Neural crest cell (in vitro differentiated cells): ENCODE results near the gene SAYSD1. TPM values are rescaled to one million over a fixed set of nuclear protein-coding genes. Genes with fewer than 3 reads are reported as not detected.

Experiments used
- DNase-seq: peaks from one replicate; pipeline ENCODE4 v3.0.0; 2021; ENCODE audit warnings: low read depth, mixed read lengths, low spot score
- H3K27ac Mint-ChIP-seq: one replicate; pipeline ENCODE4 v1.8.0; 2021; ENCODE audit warnings: mild to moderate bottlenecking, mixed read lengths; ENCODE audit not compliant: unreplicated experiment
- H3K27me3 Mint-ChIP-seq: 2 replicates; pipeline ENCODE4 v1.8.0; 2021; ENCODE audit warnings: low read depth, mild to moderate bottlenecking, mixed read lengths
- H3K36me3 Mint-ChIP-seq: 2 replicates; pipeline ENCODE4 v1.8.0; 2021; ENCODE audit warnings: low read depth, mild to moderate bottlenecking, mixed read lengths
- H3K4me1 Mint-ChIP-seq: 2 replicates; pipeline ENCODE4 v1.8.0; 2021; ENCODE audit warnings: mixed read lengths
- H3K4me3 Mint-ChIP-seq: one replicate; pipeline ENCODE4 v1.8.0; 2021; ENCODE audit warnings: mild to moderate bottlenecking, mixed read lengths
- H3K9me3 Mint-ChIP-seq: 2 replicates; pipeline ENCODE4 v1.8.0; 2021; ENCODE audit warnings: mixed read lengths
- CTCF ChIP-seq: fragments of 200-600 bp; sonication (generic); conservative IDR thresholded peaks from 2 replicates; pipeline ENCODE4 v1.5.0; 2021; ENCODE audit warnings: antibody characterized with exemption, mild to moderate bottlenecking
- total RNA-seq: library from RNA; stranded (reverse); gene quantifications from 2 replicates; pipeline ENCODE4 v1.2.1, GENCODE V29; 2021

SAYSD1 gene
- total RNA-seq, 1 donor from 2014 or later = 13.4 TPM

- H3K36me3 Mint-ChIP-seq = no peaks in the 10 kb centered on the region
- no peak for DNase-seq
- H3K4me1 Mint-ChIP-seq = peaks cover 11% of the 10 kb centered on the region
- no peak overlapping the region for H3K4me3 Mint-ChIP-seq
- no peak overlapping the region for H3K27ac Mint-ChIP-seq
- no peak for TF ChIP-seq CTCF
- H3K9me3 Mint-ChIP-seq = no peaks in the 10 kb centered on the region
- peaks cover 57% of the 10 kb centered on the region for H3K27me3 Mint-ChIP-seq
These were observed 24.9 kb downstream of the SAYSD1 start for GRCh38 chr6:39090036-39090435.

GRCh38 chr6:39088331-39088730 is 26.7 kb downstream of the SAYSD1 start:
- peaks cover 11% of the 10 kb centered on the region for H3K4me1 Mint-ChIP-seq
- peak; percentile 33 for DNase-seq
- H3K36me3 Mint-ChIP-seq = no peaks in the 10 kb centered on the region
- no peak overlapping the region for H3K4me3 Mint-ChIP-seq
- peak; percentile 60 for TF ChIP-seq CTCF
- no peak overlapping the region for H3K27ac Mint-ChIP-seq
- no peaks in the 10 kb centered on the region for H3K9me3 Mint-ChIP-seq
- peaks cover 57% of the 10 kb centered on the region for H3K27me3 Mint-ChIP-seq

GRCh38 chr6:39087197-39087596 is 27.8 kb downstream of the SAYSD1 start:
- H3K4me3 Mint-ChIP-seq = no peak overlapping the region
- peaks cover 11% of the 10 kb centered on the region for H3K4me1 Mint-ChIP-seq
- no peak overlapping the region for H3K27ac Mint-ChIP-seq

GRCh38 chr6:39086711-39087110 is 28.3 kb downstream of the SAYSD1 start:
- Mint-ChIP-seq H3K27me3 (peaks cover 49% of the 10 kb centered on the region), H3K36me3 (no peaks in the 10 kb centered on the region), H3K4me1 (peaks cover 11% of the 10 kb centered on the region), H3K4me3 (no peak overlapping the region), H3K27ac (no peak overlapping the region), H3K9me3 (no peaks in the 10 kb centered on the region)
- no peak for DNase-seq
- no peak for TF ChIP-seq CTCF

More at GRCh38 chr6:39087197-39087596, 27.8 kb downstream of the SAYSD1 start:
- TF ChIP-seq CTCF = no peak
- H3K27me3 Mint-ChIP-seq = peaks cover 54% of the 10 kb centered on the region
- no peaks in the 10 kb centered on the region for H3K36me3 Mint-ChIP-seq
- DNase-seq = no peak
- no peaks in the 10 kb centered on the region for H3K9me3 Mint-ChIP-seq

- no peak overlapping the region for H3K27ac Mint-ChIP-seq
- peaks cover 46% of the 10 kb centered on the region for H3K27me3 Mint-ChIP-seq
- no peak overlapping the region for H3K4me3 Mint-ChIP-seq
- H3K9me3 Mint-ChIP-seq = no peaks in the 10 kb centered on the region
- H3K4me1 Mint-ChIP-seq = peaks cover 11% of the 10 kb centered on the region
- no peaks in the 10 kb centered on the region for H3K36me3 Mint-ChIP-seq
- no peak for TF ChIP-seq CTCF
- no peak for DNase-seq
These were observed 28.7 kb downstream of the SAYSD1 start for GRCh38 chr6:39086294-39086693.
